ENCODE data around the gene JPH3.

Gene JPH3

DNA sequence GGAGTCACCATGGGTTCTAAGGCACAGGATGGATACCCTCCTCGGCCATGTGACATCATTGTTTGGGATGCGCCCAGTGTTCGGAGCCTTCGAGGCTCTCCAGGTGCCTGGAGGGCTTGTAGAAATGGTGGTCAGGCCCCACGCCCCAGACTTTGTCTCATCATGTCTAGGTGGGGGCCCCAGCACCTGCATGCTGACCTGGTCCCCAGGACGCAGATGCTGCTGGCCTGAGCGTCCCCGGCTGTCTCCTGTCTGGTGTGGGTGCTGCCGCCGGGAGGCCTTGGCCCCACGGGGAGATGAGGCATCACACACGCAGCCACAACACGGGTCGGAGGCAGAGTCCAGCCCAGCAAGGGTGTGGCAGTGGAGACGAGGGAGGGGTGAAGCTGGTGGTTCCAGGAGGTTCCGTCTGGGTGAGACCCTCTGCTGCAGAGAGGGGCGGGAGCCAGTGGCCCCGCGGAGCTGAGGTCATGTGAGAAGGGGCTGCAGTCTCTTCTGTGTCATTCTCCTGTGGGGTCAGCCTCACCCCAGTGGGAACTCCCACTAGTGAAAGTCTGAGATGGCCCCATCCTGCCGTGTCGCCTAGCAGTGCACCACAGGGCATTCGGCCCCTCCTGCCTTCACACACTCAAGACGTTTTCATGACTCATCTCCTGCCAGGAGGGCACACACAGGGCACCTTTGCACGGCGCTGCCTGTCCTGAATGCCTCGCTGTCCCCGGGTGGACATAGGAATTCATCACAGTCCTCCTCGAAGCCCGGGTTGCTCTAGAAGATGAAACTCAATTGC is 46.6 kb downstream of the JPH3 start:
- no peak for DNase-seq (ENCODE audit: low read depth in 3 of 3, low spot score in 1 of 3)

DNA sequence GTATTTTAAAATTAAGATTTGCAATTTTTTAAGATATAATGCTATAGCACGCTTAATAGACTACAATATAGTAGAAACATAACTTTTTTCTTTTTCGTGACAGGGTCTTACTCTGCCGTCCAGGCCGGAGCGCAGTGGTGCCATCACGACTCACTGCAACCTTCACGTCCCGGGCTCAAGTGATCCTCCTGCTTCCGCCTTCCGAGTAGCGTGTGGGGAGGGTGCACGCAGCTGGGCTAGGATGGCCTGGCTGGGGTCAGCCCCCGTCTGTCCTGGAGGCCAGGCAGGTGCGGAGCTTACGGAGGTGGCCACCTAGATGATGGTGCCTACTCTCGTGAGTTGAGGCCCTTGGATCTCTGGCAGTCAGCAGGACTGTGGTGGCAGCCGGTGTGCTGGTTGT is 50.1 kb downstream of the JPH3 start:
- DNase-seq (ENCODE audit: low read depth in 3 of 3, low spot score in 1 of 3) = no peak

DNA sequence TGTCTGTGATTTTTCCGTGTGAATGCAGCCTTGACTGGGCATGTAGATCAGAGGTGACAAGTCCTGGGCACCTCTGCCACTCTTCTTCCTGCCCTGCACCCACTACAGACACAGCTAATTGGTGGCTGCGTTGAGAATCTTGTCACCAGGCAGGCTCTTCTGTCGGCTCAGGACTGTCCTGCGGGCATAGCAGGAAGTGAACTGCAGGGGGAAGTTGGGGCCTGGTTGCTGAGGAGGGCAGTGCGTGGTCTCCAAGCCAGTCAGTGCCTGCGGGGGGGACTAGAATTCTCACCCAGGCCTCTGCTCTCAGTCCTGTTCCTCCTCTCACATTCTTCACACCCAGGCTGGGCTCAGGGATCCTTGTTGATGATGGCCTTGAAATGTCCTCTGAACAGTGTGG is 50.5 kb downstream of the JPH3 start:
- no peak for DNase-seq (ENCODE audit: low read depth in 3 of 3, low spot score in 1 of 3)

DNA sequence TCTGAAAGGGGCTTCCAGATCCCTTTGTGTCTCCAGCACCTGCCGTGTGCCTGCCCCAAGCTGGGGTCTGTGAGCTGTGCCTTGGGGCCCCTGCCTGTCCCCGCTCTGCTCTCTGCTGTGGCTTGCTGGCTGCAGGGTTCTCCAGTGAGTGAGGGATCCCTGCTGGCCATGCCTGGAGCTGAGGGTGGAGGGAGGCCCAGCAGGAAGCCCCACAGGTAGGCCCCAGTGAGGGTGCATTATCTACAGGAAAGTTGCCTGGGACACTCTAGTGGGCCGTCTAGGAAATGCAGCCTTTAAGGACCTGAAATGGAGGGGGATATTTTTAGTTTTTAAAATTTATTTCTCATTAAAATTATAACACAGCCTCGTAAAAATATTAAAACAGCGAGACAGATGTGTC is 50.9 kb downstream of the JPH3 start:
- no peak for DNase-seq (ENCODE audit: low read depth in 3 of 3, low spot score in 1 of 3)

DNA sequence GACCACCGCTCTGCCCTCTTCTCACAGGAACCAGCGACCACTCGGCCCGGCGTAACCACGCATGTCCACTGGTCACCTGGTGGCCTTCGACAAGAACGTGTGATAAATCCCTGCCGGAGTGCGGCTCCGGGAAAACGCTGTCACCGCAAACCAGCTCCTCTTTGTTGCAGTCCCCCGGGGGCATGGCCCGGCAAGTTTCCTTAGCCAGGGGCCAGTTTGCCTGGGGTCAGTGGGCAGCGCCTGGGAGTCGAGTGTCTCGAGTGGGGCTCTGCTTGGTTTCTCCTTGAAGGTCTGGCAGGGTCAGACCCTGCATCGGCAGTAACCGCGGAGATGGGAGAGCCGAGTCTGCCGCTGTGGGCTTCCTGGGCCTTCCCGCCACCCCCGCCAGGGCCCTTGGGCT is 52.5 kb downstream of the JPH3 start:
- no peak for DNase-seq (ENCODE audit: low read depth in 3 of 3, low spot score in 1 of 3)

DNA sequence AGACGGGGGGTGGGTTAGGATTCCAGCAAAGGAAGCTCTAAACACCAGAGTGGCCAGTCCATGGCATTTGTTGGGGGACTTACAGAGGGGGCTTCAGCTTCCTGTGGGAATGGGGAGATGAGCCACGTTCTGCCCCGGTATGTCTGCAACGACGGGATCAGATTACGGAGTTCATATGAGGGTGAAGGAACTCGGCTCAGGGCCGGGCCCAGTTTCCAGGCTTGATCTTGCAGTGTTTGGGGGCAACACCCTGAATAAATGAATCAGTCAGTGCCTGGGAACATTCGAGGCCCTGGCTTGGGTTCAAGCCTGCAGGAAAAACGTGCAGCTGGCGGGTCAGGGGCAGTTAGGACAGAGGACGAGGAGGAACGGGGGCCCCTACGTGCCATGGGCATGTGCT is 54.0 kb downstream of the JPH3 start:
- no peak for DNase-seq (ENCODE audit: low read depth in 3 of 3, low spot score in 1 of 3)

DNA sequence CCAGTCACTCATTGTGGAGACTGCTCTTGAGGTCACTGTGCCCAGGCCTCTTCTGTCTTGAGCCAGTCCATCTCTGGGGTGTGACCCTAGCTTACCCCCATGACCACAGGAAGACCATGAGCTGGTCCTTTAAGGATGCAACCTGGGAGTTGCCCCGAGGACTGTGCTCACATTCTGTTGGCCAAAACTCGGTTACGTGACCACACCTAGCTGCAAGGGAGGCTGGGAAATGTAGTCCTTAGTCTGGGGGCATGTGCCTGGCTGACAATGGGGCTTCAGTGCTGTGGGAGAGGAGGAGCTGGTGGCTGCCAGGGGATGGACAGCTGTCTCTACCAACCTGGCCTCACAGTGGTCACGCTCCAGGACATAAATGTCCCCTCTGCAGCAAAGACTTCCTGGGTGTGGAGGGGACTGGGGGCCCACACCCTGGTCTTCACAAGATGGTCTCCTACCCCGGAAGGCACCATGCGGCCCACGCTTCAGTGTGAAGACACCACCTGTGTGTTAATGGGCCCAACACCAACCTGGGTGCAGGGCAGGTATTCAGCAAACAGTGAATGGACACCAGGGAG is 55.4 kb downstream of the JPH3 start:
- no peak for DNase-seq (ENCODE audit: low read depth in 3 of 3, low spot score in 1 of 3)

DNA sequence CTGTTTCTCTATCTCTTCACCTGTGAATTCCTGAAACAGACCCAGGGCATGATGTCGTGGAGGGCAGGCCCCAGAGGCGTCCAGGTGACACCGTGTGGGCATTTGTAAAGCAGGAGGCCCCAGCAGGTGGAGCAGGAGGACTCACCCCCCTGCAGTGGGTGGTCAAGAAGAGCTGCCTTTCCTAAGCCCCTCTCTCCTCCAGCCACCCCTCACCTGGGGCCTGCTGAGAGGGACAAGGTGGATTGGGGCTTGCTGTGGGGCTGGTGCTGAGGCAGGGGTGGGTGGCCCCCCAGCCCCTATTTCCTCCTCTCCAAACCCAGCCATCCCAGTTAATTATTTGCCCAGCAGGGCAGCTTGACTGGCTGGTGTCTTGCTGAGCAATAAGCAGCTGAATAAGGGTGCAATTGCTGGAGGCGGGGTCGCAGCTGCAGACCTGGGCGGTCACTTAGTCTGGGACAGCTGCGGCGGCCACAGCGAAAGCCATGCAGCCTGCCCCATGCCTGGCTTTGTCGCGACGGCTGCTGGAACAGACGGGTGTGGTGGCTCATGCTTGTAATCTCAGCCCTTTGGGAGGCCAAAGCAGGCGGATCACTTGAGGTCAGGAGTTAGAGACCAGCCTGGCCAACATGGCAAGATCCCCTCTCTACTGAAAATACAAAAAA is 56.4 kb downstream of the JPH3 start:
- DNase-seq (ENCODE audit: low read depth in 3 of 3, low spot score in 1 of 3) = no peak

DNA sequence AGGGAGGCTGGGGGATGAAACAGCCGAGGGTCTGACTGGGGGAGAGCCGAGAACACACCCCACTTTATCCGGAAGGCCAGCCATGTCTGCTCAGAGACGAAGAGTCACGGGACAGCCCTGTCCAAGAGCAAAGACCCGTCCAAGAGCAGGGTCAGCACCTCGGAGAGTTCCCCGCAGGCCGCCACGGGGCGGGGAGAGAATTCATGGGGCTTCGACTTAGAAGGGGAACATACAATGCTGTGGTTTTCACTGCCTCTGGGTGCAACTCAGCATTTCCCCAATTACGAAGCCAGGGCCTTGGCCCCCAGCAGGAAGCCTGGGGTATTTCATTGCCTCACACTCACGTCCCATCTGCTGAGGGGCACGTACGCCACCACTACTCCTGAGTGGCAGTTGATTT is 59.3 kb downstream of the JPH3 start:
- DNase-seq (ENCODE audit: low read depth in 3 of 3, low spot score in 1 of 3) = no peak

DNA sequence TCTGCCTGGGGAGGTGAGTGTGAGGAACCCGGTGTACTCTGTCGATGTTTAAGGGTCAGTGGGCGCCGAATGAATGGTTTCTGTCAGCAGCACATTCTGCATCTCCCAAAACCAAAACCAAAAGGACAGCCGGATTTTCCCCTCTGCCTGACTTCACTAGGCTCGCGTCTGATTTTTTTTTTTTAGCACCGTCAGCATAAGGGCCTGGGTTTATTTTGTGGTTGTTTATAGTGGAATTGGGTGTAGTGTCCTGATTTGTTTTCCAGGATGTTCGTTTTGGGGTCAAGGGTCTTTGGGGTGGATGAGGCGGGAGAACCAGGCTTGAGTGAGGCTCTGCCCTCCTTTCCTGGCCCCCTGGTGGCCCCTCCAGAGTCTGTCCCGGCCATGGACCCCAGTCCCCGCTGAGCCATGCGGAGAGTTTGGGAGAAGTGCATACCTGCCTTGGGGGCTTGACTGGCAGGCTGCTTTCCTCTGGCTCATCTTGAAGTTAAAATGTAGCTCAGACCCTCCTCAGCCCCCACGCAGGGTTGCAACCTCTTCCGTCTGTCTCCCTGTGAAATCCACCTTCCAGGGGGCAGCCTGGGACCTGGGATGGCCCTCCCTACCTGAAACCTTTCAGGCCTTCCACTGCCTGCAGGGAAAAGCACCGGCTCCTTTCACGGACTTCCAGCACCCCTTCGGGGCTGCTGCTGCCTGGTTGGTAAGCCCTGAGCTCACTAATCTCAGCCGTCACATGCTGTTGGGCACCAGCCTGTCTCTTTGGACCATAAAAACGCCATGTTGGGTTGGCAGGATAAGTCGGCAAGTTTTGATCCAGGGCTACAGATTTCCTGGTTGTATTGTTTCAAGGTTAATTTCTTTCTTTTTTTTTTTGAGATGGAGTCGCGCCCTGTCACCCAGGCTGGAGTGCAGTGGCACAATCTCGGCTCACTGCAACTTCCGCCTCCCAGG is 60.2 kb downstream of the JPH3 start:
- no peak for DNase-seq (ENCODE audit: low read depth in 3 of 3, low spot score in 1 of 3)

DNA sequence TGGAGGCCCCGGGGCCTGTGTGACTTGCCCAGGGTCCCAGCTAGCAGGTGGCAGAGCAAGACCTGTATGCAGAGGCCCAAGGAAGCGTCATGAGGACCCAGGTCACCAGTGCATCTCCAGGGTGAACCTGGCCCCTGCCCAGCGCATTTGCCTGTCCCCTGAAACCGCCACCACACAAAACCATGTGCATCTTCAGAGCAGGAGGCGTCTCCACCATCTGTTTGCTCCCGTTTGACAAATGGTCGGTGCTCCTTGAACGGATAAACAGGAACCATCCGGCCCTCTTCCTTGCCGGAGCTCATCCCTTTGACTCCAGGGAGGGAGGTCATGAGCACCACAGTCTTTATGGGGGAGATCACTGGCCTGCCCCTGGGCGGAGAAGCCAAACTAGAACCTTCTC is 62.5 kb downstream of the JPH3 start:
- DNase-seq (ENCODE audit: low read depth in 3 of 3, low spot score in 1 of 3) = no peak

DNA sequence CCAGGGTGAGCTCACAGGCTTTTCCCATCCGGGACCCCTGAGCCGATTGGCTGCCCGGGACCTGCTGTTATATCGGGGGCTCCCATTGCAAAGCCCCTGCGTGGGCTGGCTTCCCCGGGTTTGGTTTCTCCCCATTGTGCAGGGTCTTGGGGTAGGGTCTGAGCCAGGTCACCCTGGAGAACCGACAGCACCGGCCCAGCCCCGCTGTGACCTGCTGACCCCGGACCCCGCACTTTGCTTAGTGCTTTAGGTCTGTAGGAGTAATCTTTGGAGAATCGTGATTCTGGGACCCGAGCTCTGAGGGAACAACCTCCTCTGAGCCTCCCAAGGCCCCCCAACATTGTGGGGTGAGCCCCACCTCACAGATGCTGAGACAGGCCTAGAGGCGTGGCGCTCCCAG is 62.9 kb downstream of the JPH3 start:
- no peak for DNase-seq (ENCODE audit: low read depth in 3 of 3, low spot score in 1 of 3)

DNA sequence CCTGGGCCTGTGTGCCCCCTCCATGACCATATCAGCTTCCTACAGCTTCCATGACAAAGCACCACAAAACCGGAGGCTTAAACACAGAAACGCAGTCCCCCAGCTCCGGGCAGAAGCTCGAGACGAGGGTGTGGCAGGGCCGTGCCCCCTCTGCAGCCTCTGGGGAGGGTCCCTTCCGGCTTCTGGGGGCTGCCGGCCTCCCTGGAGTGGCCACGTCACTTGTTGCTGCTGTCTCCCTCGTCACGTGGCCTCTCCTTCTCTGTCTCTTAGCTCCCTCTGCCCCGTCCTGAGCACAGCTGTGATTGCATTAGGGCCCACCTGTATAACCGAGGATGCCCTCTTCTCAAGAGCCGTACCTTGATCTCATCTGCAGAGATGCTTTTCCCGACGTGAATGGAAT is 64.6 kb downstream of the JPH3 start:
- DNase-seq (ENCODE audit: low read depth in 3 of 3, low spot score in 1 of 3) = no peak

DNA sequence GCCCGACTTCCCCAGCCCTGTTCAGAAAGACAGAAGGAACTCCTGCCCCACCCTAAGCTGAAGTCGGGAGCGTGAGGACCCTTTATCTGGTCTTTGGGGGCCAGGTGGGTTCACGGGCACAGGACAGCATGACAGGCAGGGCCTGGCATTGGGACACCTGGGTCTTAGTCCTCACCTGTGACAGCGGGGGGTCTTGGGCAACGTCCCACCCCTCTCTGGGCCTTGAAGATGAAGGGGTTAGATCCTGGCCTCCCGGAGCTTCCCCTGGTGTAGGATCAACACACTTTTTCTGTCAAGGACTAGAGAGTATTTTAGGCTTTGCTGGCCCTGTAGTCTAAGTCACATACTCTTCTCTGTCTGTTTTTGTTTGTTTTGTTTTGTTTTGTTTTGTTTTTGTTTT is 65.1 kb downstream of the JPH3 start:
- DNase-seq (ENCODE audit: low read depth in 3 of 3, low spot score in 1 of 3) = no peak

DNA sequence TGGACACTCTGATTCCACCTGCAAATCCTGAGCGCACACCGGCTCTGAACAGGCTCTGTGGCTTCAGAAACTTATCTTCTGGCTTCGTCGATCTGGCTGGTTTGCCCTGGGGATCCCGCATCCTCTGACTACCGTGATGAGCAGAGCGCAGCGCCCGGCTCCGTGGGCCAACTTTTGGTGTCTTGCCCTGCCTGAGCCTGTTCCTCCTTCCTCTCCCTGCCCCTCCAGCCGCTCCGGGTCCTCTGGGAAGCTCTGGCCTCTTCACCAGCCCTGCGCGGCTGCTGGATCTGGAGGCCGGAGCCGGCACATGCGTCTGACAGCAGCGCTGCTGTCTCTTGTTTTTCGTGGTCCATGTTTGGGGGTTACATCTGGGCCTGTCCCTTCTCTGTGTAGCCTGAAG is 65.6 kb downstream of the JPH3 start:
- no peak for DNase-seq (ENCODE audit: low read depth in 3 of 3, low spot score in 1 of 3)

DNA sequence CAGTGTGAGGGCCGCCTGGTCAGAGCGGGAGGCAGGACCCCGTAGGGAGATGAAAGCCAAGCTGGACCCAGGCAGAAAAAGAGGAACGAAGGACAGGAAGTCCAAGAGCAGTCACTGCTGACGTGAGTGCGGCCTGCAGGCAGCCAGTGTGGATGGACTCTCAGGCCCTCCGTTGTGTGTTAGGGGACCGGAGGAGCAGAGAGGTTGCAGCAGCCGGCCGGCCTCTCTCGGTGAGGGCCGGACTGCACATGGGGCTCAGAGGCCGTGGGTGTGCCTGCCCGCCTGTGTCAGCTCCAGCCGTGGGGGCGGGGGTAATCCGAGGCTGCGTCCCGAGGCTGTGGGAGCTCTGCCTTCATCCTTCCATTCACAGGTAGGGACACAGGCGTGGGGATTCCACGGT is 67.4 kb downstream of the JPH3 start:
- no peak for DNase-seq (ENCODE audit: low read depth in 3 of 3, low spot score in 1 of 3)

DNA sequence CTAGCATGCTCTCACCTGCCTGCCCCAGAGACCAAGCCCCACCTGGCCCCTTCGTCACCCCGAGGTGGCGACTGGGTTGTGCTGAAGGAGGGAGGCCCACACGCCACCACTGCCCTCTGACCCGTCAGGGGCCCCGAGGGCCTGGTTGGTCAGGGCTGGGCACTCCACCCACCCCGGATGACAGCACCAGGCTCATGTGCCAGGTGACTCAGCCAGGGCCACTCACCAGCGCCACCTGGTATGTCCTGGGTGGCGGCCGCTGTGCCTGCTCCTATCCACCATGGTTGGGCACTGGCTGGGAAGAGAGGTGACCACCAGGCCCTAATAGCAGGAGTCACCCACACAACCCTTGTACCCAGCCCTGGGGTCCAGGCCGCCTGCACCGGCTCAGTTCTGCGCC is 68.9 kb downstream of the JPH3 start:
- no peak for DNase-seq (ENCODE audit: low read depth in 3 of 3, low spot score in 1 of 3)

DNA sequence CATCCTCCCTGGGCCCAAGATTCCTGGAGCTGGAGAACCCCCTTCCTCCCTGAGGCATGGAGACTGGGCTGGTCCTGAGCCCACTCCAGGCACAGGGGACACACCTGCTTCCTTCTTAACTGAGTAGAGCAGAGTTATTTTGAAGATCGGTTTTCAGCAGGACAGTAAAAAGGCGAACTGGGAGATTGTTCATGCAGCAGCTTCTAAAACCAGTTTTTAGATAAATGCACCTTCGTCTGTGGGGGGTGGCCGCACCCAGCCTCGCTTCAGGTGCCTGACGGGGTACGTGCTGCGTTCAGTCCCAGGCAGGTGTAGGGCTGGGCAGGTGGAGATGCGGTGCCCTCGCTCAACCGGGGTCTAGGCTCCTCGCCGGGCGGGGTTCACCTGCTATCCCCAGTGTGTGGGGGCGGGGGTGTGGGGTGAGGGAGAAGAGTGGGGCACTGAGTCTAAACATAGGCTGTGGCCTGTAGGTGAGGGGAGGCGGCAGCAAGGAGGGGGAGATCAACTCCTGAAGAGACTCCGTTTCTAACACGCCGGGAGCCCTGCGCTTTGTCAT is 69.5 kb downstream of the JPH3 start:
- DNase-seq (ENCODE audit: low read depth in 3 of 3, low spot score in 1 of 3) = no peak

DNA sequence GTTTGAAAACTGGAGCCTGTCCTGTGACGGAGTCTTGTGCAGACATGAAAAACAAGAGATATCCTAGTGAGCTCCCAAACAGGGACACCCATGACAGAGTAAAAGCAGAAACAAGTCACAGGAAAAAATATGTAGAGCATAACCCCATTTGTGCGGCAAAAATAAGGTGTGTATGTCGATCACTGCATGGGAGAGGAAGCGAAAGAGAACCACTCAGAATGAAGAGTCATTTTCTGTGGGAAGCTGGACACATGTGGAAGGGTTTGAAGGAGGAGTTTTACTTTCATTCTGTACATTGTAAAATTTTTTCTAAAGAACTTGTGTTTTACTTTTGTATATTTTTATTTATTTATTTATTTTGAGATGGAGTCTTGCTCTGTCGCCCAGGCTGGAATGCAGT is 72.1 kb downstream of the JPH3 start:
- no peak for DNase-seq (ENCODE audit: low read depth in 3 of 3, low spot score in 1 of 3)

DNA sequence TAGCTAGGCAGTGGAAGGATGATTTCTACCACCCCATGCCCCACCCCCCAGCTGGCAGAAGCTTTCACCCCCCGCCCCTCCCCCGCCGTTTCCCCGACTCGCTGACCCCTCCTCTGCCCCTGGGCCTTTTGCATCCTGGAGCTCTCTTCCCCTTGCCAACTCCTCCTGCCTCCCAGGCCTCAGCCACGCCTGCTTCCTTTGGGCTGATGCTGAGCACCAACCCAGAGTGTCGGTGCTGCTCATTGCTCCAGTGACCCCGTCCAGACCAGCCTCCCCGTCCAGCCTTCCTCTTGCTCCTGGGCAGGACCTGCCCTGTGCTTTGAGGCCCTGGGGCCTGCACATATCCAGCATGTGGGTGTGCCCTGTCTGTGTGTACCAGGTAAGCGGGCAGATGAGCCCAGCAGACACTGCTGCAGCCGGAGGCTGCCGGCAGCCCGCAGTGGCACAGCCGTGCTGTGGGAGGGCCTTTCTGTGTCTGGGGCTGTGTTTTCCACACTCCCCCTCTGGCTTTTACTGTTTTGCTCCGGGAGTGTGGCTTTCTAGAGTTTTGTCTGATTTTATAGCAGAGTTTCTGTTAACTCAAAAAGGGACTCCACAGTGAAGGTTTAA is 72.9 kb downstream of the JPH3 start:
- DNase-seq (ENCODE audit: low read depth in 3 of 3, low spot score in 1 of 3) = no peak

DNA sequence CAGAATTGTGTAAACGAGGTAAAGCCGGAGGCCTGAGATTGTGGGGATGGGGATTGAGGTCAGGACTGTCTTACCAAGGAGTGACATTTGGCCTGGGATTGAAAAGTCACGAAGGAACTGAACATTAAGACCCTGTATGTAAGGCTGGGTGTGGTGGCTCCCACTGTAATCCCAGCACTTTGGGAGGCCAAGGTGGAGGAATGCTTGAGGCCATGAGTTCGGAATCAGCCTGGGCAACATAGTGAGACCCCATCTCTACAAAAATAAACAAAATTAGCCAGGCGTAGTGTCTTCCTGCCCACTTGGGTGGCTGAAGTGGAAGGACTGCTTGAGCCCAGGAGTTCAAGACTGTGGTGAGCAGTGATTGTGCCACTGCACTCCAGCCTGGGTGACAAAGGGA is 75.5 kb downstream of the JPH3 start:
- no peak for DNase-seq (ENCODE audit: low read depth in 3 of 3, low spot score in 1 of 3)

All from stimulated activated CD4-positive, alpha-beta T cell treated with anti-CD3 and anti-CD28 coated beads, TNF-alpha, amount 100 ng/mL, for 1 hour (primary cell).